Ramos (cell line): ENCODE data around the gene OPRD1.
"Not testable (repeated sequence)": the region's sequence is repeated elsewhere in the genome, so short reads cannot be mapped to it uniquely, and the experiment has no call there.

Experiments
- in situ Hi-C: fragments of 300-500 bp; cut with MboI; formaldehyde crosslinking; loops from one replicate; pipeline ENCODE4 v1.14.3; 2022; ENCODE audit warnings: low sequenced_read_pairs; ENCODE audit not compliant: unreplicated experiment

Gene OPRD1

DNA sequence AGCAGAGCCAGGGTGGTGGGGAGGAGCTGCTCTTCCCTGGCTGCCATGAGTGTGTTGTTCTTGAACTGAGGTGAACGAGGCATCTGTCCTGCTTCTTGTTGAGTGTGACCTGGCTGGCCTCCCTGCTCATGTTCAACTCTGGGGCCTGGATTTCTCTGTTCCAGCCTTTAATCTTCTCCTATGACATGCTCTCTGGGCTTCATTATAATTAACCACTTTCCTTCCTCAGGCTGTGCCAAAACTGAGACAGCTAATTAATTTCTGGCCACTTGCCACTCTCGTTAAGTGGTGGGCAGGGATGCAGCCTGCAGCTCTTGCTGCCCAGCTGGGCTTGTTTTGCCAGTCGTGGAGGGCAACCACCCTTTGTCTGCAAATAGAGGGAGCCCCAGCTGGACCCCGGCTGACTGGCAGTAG, 23.3 kb downstream of the OPRD1 start:
- in situ Hi-C loops, result no loop called here

DNA sequence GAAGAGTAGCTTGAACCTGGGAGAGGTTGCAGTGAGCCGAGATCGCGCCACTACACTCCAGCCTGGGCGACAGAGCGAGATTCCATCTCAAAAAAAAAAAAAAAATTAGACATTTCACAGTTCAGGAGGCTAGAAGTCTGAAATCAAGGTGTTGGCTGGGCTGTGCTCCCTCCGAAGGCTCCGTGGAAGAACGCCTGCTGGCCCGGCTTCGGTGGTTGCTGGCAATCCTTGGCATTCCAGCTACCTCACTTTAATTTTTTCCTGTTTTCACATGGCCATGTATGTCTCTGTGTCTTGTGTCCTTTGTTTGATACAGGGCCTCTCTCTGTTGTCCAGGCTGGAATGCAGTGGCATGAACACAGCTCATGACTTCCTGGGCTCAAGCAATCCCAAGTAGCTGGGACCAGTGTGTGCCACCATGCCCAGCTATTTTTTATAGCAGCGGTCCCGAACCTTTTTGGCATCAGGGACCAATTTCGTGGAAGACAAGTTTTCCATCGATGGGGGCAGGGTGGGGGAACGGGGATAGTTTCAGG, 24.5 kb downstream of the OPRD1 start:
- in situ Hi-C loops, result no loop called here

GRCh38 chr1:28840928-28841544, 29.1 kb downstream of the OPRD1 start:
- in situ Hi-C loops, result no loop called here

DNA sequence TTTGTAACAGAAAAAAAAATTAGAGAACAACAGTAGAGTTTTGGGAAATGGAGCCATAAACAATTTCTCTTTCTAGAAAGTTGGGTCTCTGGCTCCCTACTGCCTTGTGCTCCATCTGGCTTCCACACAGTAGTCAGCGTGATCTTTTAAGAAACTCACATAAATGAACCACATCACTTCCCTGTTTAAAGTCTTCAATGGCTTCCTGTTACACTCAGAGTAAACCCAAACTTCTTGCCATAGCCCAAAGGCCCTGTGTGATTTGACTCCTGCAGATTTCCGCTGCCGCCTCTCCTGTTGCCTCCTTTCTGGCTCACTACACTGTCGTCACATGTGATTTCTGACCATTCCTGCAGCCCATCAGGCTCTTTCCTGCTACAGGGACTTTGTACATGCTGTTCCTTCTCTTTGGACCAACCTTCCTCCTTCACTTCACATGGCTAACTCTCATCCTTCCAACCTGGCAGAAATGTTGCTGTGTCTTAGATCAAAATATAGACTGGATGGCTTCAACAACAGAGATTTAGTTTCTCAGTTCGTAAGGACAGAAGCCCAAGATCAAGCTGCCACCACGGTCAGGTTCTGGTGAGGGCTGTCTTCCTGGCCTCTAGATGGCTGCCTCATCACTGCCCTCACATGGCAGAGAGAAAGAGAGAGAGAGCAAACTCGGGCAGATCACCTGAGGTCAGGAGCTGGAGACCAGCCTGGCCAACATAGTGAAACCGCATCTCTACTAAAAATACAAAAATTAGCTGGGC, 34.0 kb downstream of the OPRD1 start:
- in situ Hi-C loops, result no loop called here

DNA sequence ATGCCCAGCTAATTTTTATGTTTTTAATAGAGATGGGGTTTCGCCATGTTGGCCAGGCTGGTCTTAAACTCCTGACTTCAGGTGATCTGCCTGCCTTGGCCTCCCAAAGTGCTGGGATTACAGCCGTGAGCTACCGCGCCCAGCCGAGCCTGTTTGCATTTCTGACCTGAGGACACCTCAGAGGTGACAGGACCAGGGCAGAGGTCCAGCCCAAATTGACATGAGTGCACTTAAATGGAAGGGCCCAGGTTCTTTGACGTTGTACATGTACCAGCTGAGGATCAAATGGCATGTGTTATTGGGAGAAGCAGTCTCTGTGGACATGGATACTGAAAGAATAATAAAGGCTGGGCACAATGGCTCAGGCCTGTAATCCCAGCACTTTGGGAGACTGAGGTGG, 35.2 kb downstream of the OPRD1 start:
- in situ Hi-C loops, result not testable (repeated sequence)

- in situ Hi-C loops, result no loop called here
These were observed 36.4 kb downstream of the OPRD1 start for GRCh38 chr1:28848416-28848815.

- in situ Hi-C loops, result no loop called here
These were observed 41.2 kb downstream of the OPRD1 start for GRCh38 chr1:28853093-28853742.

DNA sequence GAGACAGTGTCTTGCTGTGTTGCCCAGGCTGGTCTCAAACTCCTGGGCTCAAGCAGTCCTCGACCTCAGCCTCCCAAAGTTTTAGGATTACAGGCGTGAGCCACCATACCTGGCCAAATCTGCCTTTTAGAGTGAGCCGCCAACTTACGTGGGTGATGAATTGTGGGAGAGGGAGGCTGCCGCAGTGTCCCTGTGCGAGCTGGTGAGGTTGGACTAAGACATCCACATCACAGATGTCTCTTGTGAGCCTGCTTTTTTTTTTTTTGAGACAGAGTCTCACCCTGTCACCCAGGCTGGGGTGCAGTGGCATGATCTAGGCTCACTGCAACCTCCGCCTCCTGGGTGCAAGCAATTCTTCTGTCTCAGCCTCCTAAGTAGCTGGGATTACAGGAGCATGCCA, 42.4 kb downstream of the OPRD1 start:
- in situ Hi-C loops, result not testable (repeated sequence)

DNA sequence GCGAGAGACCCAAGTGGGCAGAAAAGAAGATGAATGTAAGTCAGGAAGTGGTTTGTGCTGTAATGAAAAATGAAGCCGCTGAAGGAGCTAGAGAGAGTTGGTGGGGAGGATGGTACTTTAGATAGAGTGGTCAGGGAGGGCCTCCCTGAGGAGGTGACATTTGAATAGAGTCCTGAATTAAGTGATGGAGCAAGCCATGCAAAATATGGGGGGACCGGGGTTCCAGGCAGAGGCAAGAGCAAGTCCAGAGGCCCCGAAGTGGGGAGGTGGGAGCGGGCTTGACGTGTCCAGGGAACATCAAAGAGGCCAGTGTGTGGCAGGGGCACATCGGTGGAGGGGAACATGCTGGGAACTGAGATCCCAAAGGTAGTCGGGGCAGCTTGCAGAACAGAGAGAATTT, 43.1 kb downstream of the OPRD1 start:
- in situ Hi-C loops, result no loop called here

GRCh38 chr1:28855469-28855951, 43.5 kb downstream of the OPRD1 start:
- in situ Hi-C loops, result no loop called here

GRCh38 chr1:28855969-28856368, 44.0 kb downstream of the OPRD1 start:
- in situ Hi-C loops, result no loop called here

DNA sequence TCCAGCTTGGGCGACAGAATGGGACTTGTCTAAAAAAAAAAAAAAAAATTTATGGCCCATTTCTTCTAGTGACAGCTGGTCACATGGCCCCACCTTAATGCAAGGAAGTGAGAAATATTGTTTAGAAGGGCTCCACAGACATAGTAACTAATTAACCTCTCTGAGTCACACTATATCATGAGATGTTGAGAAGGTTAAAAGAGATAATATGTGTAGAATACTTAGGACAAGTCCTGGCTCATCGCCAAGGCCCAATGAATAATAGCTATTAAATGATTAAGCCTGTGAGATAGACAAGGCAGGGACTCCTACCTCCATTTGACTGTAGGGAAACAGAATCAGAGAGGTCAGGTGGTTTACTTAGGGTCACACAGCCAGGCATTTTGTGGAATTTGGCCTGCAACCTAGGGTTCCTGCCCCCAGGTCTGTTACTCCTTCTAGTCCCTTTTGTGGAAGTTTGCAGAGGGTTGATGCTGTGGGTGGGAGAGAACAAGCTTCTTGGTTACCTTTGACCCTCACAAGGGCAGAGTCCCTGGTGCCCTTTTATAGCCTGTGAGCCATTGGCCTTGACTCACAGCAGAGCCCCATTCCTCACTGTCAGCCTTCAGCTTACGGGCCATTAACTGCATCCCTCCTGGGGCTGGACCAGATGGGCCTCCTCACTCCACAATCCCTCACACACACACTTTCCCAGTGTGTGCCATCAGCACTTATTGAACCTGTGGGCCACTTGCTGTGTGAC, 48.5 kb downstream of the OPRD1 start:
- in situ Hi-C loops, result no loop called here

GRCh38 chr1:28862571-28863403, 50.8 kb downstream of the OPRD1 start:
- in situ Hi-C loops, result no loop called here

DNA sequence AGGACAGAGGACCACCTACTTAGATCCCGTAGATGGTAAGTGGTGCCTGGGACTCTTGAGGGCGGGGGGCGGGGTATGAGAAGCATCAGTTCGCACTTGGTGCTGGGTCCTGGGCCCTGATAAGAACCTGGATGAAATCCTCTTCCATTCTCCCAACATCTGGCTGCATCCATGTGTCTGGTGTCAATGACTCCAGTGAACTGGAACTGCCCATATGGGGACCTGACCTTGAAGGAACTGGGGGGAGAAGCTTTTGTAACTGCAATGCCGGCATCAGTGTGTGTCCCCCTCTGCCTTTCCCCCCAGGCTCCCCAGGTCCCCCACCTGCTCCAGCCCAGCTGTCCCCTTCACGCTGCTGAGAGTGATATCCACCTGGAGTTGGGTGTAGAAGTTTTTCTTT, 52.7 kb downstream of the OPRD1 start:
- in situ Hi-C loops, result loop anchor here (5.0 kb wide), 1 partner anchor 77 kb away; no protein-coding TSS in a partner anchor

GRCh38 chr1:28865997-28866650, 54.2 kb downstream of the OPRD1 start:
- in situ Hi-C loops, result loop anchor here (5.0 kb wide), 1 partner anchor 79 kb away; no protein-coding TSS in a partner anchor

GRCh38 chr1:28867850-28868249, 55.9 kb downstream of the OPRD1 start:
- in situ Hi-C loops, result loop anchor here (5.0 kb wide), 1 partner anchor 81 kb away; no protein-coding TSS in a partner anchor

- in situ Hi-C loops, result loop anchor here (5.0 kb wide), 1 partner anchor 83 kb away; no protein-coding TSS in a partner anchor
These were observed 58.0 kb downstream of the OPRD1 start for GRCh38 chr1:28869952-28870351.

DNA sequence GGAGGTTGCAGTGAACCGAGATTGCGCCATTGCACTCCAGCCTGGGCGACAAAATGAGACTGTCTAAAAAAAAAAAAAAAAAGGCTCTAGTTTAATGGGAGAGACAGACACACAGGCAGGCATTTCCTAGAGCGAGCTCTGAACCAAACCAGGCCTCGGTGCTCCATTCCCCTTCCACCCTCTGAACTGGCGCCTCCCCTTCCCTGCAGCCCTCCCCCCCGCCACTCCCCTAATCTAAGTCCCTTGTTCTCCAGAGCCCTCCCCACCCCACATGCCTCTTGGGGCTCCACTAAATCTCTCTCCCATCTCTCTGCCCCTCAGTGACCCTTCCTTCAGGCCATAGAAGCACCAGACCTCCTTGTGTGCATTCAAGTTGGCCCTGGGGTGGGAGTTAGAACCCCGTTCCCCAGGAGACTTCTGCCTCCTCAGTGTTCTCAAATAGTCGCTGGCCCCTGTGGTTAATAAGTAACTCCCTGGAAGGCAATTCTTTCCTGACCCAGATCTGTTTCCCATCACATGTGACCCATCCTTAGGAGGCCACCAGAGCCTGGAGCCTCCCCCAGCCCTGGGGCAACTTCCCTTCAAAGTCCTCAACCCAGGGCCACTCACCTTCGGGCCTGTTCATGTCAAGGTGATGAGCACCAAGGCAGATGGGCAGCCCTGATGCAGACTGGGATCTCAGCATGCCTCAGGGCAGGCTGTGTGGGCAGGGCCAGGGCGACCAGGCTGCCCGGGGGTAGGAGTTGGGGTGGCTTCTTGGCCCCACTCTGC, 59.8 kb downstream of the OPRD1 start:
- in situ Hi-C loops, result no loop called here
